Vagina (tissue), 2 donors: Measurements from ENCODE around the gene TNS4. TPM values are rescaled to one million over a fixed set of nuclear protein-coding genes. Genes with fewer than 3 reads are reported as not detected.

Experiments
- DNase-seq, 2 donors: peaks; one replicate each; pipeline ENCODE4 v3.0.0-alpha.2; 2017; ENCODE audit errors: extremely low spot score in 2 of 2
- H3K27ac ChIP-seq: fragments of 200-600 bp; sonication (generic); one replicate; pipeline ENCODE4 v1.5.1; 2019
- H3K27me3 ChIP-seq: fragments of 200-600 bp; sonication (generic); one replicate; pipeline ENCODE4 v1.5.1; 2019
- H3K36me3 ChIP-seq, 2 donors: fragments of 200-600 bp; sonication (generic); one replicate each; pipeline ENCODE4 v1.5.1; 2017 to 2019
- H3K4me1 ChIP-seq: fragments of 200-600 bp; sonication (generic); one replicate; pipeline ENCODE4 v1.5.1; 2019
- H3K4me3 ChIP-seq, 2 donors: fragments of 200-600 bp; sonication (generic); 1 replicate in 1 of 2; 2 replicates in 1 of 2; pipeline ENCODE4 v1.5.1; 2016 to 2019
- H3K9me3 ChIP-seq: fragments of 200-600 bp; sonication (generic); one replicate; pipeline ENCODE4 v1.5.1; 2019
- POLR2A ChIP-seq, 2 donors: fragments of 450-650 bp; IDR thresholded peaks; one replicate each; pipeline ENCODE4 v1.6.1; 2017; ENCODE audit warnings: antibody characterized with exemption in 2 of 2, mild to moderate bottlenecking in 2 of 2, moderate library complexity in 2 of 2
- POLR2AphosphoS5 ChIP-seq, 2 donors: sonication (generic); formaldehyde crosslinking; IDR thresholded peaks; one replicate each; pipeline ENCODE4 v1.9.0; 2017; ENCODE audit warnings: antibody characterized with exemption in 2 of 2, mild to moderate bottlenecking in 2 of 2, low read depth in 1 of 2; ENCODE audit not compliant: insufficient read depth in 1 of 2
- intact Hi-C: fragments of 100-400 bp; cut with DNase I; formaldehyde crosslinking; loops from one replicate; pipeline ENCODE4 v1.15.1; 2023
- total RNA-seq: library from RNA; depleted of rRNA; stranded (reverse); fragments of >200 nt; gene quantifications from one replicate; pipeline ENCODE4 v1.2.3, GENCODE V29; 2016
- TF ChIP-seq, protein P1 (sequence below), 3 experiments: fragments of 450-650 bp in 2 of 3; fragments of 200-600 bp in 1 of 3; sonication (generic) in 1 of 3; IDR thresholded peaks; one replicate each; pipeline ENCODE4 v1.5.1; 2017 to 2019; ENCODE audit warnings: antibody characterized with exemption in 3 of 3, mild to moderate bottlenecking in 2 of 3, moderate library complexity in 2 of 3

Gene TNS4
- total RNA-seq, 1 donor from 2014 or later, result 296 TPM

DNA sequence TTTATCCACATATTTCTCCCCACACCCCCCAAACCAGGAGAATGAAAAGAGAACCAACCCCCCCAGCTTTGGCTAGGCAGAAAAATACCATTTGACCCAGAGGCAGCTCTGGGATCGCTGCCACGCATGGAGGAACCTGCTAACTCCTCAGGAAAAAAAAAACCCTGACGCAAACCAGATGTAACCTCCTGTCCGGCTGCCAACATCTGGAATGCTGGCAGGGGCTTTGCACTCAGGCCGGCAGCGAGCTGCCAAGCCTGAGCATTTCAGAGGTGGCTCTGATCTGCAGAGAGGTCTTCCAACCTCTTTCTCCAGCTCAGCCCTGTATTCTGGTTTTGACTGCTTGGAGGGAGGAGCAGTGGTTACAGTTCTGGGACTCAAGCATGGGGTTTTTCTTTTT is 50.0 kb downstream of the TNS4 start:
- Histone ChIP-seq H3K4me3 (no peak overlapping the region), H3K36me3 (peaks cover 14 to 38% of the 10 kb centered on the region in 2 donors), H3K4me1 (peaks cover 83% of the 10 kb centered on the region), H3K27ac (peak overlapping the region; percentile 87), H3K9me3 (no peaks in the 10 kb centered on the region), H3K27me3 (no peaks in the 10 kb centered on the region)
- no peak for DNase-seq
- intact Hi-C loops, result no loop called here
- TF ChIP-seq, protein P1, sequence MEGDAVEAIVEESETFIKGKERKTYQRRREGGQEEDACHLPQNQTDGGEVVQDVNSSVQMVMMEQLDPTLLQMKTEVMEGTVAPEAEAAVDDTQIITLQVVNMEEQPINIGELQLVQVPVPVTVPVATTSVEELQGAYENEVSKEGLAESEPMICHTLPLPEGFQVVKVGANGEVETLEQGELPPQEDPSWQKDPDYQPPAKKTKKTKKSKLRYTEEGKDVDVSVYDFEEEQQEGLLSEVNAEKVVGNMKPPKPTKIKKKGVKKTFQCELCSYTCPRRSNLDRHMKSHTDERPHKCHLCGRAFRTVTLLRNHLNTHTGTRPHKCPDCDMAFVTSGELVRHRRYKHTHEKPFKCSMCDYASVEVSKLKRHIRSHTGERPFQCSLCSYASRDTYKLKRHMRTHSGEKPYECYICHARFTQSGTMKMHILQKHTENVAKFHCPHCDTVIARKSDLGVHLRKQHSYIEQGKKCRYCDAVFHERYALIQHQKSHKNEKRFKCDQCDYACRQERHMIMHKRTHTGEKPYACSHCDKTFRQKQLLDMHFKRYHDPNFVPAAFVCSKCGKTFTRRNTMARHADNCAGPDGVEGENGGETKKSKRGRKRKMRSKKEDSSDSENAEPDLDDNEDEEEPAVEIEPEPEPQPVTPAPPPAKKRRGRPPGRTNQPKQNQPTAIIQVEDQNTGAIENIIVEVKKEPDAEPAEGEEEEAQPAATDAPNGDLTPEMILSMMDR (IDR thresholded peaks at IDR 0.05), result no peak
- no peak for TF ChIP-seq POLR2A (IDR thresholded peaks at IDR 0.05)
- peak; percentile 76 to 78 for TF ChIP-seq POLR2AphosphoS5 (IDR thresholded peaks at IDR 0.05; ENCODE audit: insufficient read depth in 1 of 2, low read depth in 1 of 2)

DNA sequence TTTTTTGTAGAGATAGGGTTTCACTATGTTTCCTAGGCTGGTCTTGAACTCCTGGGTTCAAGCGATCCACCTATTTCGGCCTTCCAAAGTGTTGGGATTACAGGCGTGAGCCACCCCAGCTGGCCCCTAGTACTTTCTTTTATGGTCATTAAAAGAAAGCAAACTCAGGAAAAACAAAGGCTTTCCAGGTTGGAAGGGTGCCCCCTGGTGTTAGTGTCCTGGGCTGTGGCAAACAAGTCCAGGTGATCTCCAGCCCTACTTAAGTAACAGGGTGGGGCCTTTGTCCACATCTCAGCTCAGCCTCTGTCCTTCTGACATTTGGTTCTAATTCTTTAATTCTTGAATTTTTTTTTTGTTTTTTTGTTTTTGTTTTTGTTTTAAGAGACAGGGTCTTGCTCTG is 51.2 kb downstream of the TNS4 start:
- peaks cover 14 to 25% of the 10 kb centered on the region in 2 donors for H3K36me3 ChIP-seq
- TF ChIP-seq, protein P1 (IDR thresholded peaks at IDR 0.05), result peak in 2 of 3 experiments; percentile 17 to 28
- TF ChIP-seq POLR2A (IDR thresholded peaks at IDR 0.05), result no peak
- DNase-seq, result no peak
- no peak overlapping the region for H3K4me3 ChIP-seq
- no peaks in the 10 kb centered on the region for H3K9me3 ChIP-seq
- H3K4me1 ChIP-seq, result peaks cover 83% of the 10 kb centered on the region
- H3K27me3 ChIP-seq, result no peaks in the 10 kb centered on the region
- intact Hi-C loops, result no loop called here
- peak overlapping the region; percentile 87 for H3K27ac ChIP-seq

DNA sequence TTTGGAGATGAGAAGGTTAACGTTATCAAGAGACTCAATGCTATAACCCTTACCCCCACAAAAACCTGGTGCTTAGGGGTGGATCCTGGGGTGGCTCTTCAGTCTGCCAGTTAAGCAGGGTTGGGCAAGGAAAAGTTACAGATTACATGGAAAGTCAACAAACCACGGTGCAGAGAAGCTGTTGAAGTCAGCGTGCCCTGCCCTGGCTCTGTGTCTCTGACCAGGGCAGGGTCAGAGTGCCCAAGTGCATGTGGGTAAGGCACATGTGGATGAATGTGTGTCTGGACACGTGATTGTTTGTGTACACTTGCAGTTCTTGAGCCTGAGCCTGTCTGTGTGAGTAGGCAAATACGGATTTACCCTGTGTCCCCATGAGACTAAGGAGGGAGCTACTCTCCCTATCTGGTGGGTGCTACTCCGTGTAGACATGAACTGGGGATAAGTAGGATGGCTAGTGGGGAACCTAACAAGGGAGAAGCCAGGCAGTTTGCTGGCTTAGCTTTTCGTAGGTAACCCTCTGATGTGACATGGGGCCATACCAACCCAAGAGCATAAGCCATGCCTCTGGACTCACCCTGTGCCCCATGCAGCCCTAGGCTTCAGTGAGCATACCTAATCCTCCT is 52.7 kb downstream of the TNS4 start:
- no peaks in the 10 kb centered on the region for H3K27me3 ChIP-seq

DNA sequence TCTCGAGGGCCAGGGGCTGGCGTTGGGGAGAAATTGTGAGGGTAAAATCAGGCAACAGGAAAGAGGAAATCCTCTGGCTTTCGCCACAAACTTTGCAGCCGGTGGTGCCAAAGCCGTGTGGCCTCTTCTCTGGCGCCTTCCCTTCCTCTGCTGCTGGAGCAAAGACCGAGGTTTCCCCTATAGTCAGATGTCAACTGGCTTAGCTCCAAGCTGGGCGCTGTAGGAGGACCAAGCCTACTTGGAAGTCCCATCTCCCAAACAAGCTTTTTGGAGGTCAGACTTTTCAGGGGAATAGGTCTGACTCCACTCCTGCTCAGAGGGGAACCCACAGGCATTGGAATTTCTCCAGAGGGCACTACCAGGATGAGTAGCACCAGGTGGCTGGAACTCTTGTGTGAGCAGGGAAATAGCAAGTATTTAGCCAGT is 53.2 kb downstream of the TNS4 start:
- peaks cover 83% of the 10 kb centered on the region for H3K4me1 ChIP-seq
- no peak for DNase-seq
- intact Hi-C loops, result loop anchor here (10.0 kb wide), 1 partner anchor 143 kb away; the partner anchor contains the start of gene RARA
- peak overlapping the region; percentile 84 to 89 for H3K4me3 ChIP-seq
- H3K27me3 ChIP-seq, result no peaks in the 10 kb centered on the region
- H3K27ac ChIP-seq, result peak overlapping the region; percentile 87
- peaks cover 0 to 9% of the 10 kb centered on the region in 2 donors for H3K36me3 ChIP-seq
- TF ChIP-seq POLR2AphosphoS5 (IDR thresholded peaks at IDR 0.05; ENCODE audit: insufficient read depth in 1 of 2, low read depth in 1 of 2) (no peak), POLR2A (IDR thresholded peaks at IDR 0.05) (no peak)
- TF ChIP-seq, protein P1 (IDR thresholded peaks at IDR 0.05), result no peak
- H3K9me3 ChIP-seq, result no peaks in the 10 kb centered on the region

More for the DNA sequence above, 52.7 kb downstream of the TNS4 start:
- Histone ChIP-seq H3K27ac (peak overlapping the region; percentile 87), H3K4me1 (peaks cover 83% of the 10 kb centered on the region), H3K4me3 (peak overlapping the region; percentile 84 to 89), H3K9me3 (no peaks in the 10 kb centered on the region), H3K36me3 (peaks cover 3 to 14% of the 10 kb centered on the region in 2 donors)
- intact Hi-C loops, result loop anchor here (10.0 kb wide), 1 partner anchor 144 kb away; the partner anchor contains the start of gene RARA
- TF ChIP-seq POLR2AphosphoS5 (IDR thresholded peaks at IDR 0.05; ENCODE audit: insufficient read depth in 1 of 2, low read depth in 1 of 2), result peak in 1 of 2 donors; percentile 29
- no peak for TF ChIP-seq POLR2A (IDR thresholded peaks at IDR 0.05)
- no peak for DNase-seq

DNA sequence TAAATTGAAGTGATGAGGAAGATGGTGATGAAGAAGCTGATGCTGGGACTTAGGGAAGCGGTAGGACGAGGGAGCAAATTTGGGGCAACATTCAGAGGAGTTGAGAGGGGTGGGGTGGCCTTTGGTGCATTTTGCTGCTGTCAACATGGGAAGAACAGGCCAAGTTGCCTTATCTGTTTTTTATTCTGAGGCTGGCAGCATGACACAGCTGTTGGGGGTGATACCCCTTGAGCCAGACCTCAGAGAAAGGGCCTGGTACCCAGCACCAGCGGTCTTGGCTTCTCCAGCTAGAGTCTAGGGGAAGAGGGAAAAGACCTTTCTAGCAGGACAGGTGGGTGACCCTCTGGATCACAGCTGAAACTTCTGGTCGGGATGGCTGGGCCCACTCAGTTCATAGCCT is 53.6 kb downstream of the TNS4 start:
- Histone ChIP-seq H3K27me3 (no peaks in the 10 kb centered on the region), H3K36me3 (peaks cover 0 to 4% of the 10 kb centered on the region in 2 donors), H3K4me3 (peak overlapping the region; percentile 84 to 89), H3K27ac (peak overlapping the region; percentile 87), H3K4me1 (peaks cover 82% of the 10 kb centered on the region), H3K9me3 (no peaks in the 10 kb centered on the region)
- TF ChIP-seq POLR2A (IDR thresholded peaks at IDR 0.05) (no peak), POLR2AphosphoS5 (IDR thresholded peaks at IDR 0.05; ENCODE audit: insufficient read depth in 1 of 2, low read depth in 1 of 2) (no peak)
- TF ChIP-seq, protein P1 (IDR thresholded peaks at IDR 0.05), result no peak
- intact Hi-C loops, result loop anchor here (10.0 kb wide), 1 partner anchor 143 kb away; the partner anchor contains the start of gene RARA
- no peak for DNase-seq
